SK-N-MC (cell line): Measurements from ENCODE around the gene NTRK1.

ENCODE experiments used
- EZH2 ChIP-seq: fragments of 200-600 bp; sonication (generic); IDR thresholded peaks from one replicate; pipeline ENCODE4 v1.6.1; 2017; ENCODE audit warnings: antibody characterized with exemption
- POLR2AphosphoS5 ChIP-seq: IDR thresholded peaks from 2 replicates; pipeline ENCODE4 v1.6.1; 2012; ENCODE audit warnings: mild to moderate bottlenecking, low read depth, low read length, borderline replicate concordance

- TF ChIP-seq EZH2 = no peak
- TF ChIP-seq POLR2AphosphoS5 = no peak
Measured at GRCh38 chr1:156885314-156885713, 24.6 kb downstream of the NTRK1 start.
